SK-N-SH (cell line): ENCODE results near the gene DNAH14. TPM values are rescaled to one million over a fixed set of nuclear protein-coding genes. Genes with fewer than 3 reads are reported as not detected.

Experiments used
- CTCF ChIA-PET: fragments of 300-600, 350-600 bp; formaldehyde crosslinking; extraction: SDS; loops from one replicate; lab custom pipeline; 2021; lab: Yijun Ruan, JAX
- POLR2A ChIA-PET: fragments of 350-600 bp; sonication (Branson Sonifier 250); formaldehyde crosslinking; extraction: SDS; loops from one replicate; lab custom pipeline; 2020; ENCODE audit warnings: antibody characterized with exemption, inconsistent platforms; lab: Yijun Ruan, JAX
- DNase-seq: peaks from one replicate; pipeline ENCODE4 v3.0.0; 2012
- H2AFZ ChIP-seq: fragments of 200-600 bp; sonication (generic); 2 replicates; pipeline ENCODE4 v1.8.1; 2016; ENCODE audit warnings: antibody characterized with exemption, mild to moderate bottlenecking, low read depth
- H3F3A ChIP-seq: fragments of 200-600 bp; sonication (generic); replicated peaks from 2 replicates; pipeline ENCODE3; 2016; ENCODE audit warnings: antibody characterized with exemption, mild to moderate bottlenecking; ENCODE audit not compliant: insufficient read depth
- H3K27ac ChIP-seq, 2 experiments: fragments of 200-500 bp in 1 of 2; fragments of 200-600 bp in 1 of 2; sonication (Bioruptor generic) in 1 of 2; sonication (generic), shearing (Covaris generic) in 1 of 2; 2 replicates each; pipeline versions ENCODE4 v1.5.1 to v1.6.1; 2014 to 2016; ENCODE audit warnings: low read depth in 2 of 2, inconsistent platforms in 1 of 2, low read length in 1 of 2, mild to moderate bottlenecking in 1 of 2, mixed read lengths in 1 of 2
- H3K27me3 ChIP-seq: fragments of 200-600 bp; sonication (generic), shearing (Covaris generic); 2 replicates; pipeline ENCODE4 v1.6.1; 2016; ENCODE audit warnings: mixed run types; ENCODE audit not compliant: insufficient read depth
- H3K36me3 ChIP-seq, 2 experiments: fragments of 200-500 bp in 1 of 2; fragments of 200-600 bp in 1 of 2; sonication (Bioruptor generic) in 1 of 2; sonication (generic) in 1 of 2; replicated peaks in 1 of 2; 2 replicates each; pipeline versions ENCODE3 to v1.5.1; 2014 to 2016; ENCODE audit warnings: low read length in 1 of 2, mild to moderate bottlenecking in 1 of 2; ENCODE audit not compliant: insufficient read depth in 2 of 2, control insufficient read depth in 1 of 2
- H3K4me1 ChIP-seq, 2 experiments: fragments of 200-500 bp in 1 of 2; fragments of 200-600 bp in 1 of 2; sonication (Bioruptor generic) in 1 of 2; sonication (generic), shearing (Covaris generic) in 1 of 2; 2 replicates each; pipeline versions ENCODE4 v1.5.1 to v1.6.1; 2014 to 2016; ENCODE audit warnings: low read depth in 1 of 2, low read length in 1 of 2, mixed run types in 1 of 2; ENCODE audit not compliant: insufficient read depth in 2 of 2, control insufficient read depth in 1 of 2
- H3K4me2 ChIP-seq: fragments of 200-600 bp; sonication (generic), shearing (Covaris generic); 2 replicates; pipeline ENCODE4 v1.6.1; 2017; ENCODE audit warnings: mixed run types
- H3K4me3 ChIP-seq, 2 experiments: fragments of 200-500 bp in 1 of 2; fragments of 200-600 bp in 1 of 2; sonication (Bioruptor generic) in 1 of 2; sonication (generic), shearing (Covaris generic) in 1 of 2; 2 replicates each; pipeline versions ENCODE4 v1.5.1 to v1.8.1; 2014 to 2016; ENCODE audit warnings: low read depth in 2 of 2, inconsistent platforms in 1 of 2, low read length in 1 of 2, mild to moderate bottlenecking in 1 of 2, mixed read lengths in 1 of 2, moderate library complexity in 1 of 2
- H3K79me2 ChIP-seq: fragments of 200-600 bp; sonication (generic); 2 replicates; pipeline ENCODE4 v1.8.1; 2017; ENCODE audit warnings: mild to moderate bottlenecking; ENCODE audit not compliant: insufficient read depth
- H3K9ac ChIP-seq: fragments of 200-600 bp; sonication (generic); 2 replicates; pipeline ENCODE4 v1.6.1; 2017; ENCODE audit warnings: mixed run types
- H3K9me2 ChIP-seq: fragments of 200-600 bp; sonication (generic); 2 replicates; pipeline ENCODE4 v1.6.1; 2017; ENCODE audit warnings: mixed run types
- H3K9me3 ChIP-seq: fragments of 200-600 bp; sonication (generic); 2 replicates; pipeline ENCODE4 v1.6.1; 2017; ENCODE audit warnings: mixed run types, mild to moderate bottlenecking, moderate library complexity
- H4K20me1 ChIP-seq: fragments of 200-600 bp; sonication (generic); 2 replicates; pipeline ENCODE4 v1.6.1; 2017; ENCODE audit warnings: mild to moderate bottlenecking, mixed run types; ENCODE audit not compliant: insufficient read depth
- CTCF ChIP-seq: fragments of 200-600 bp; sonication (generic); IDR thresholded peaks from 2 replicates; pipeline ENCODE4 v1.6.1; 2017; ENCODE audit warnings: antibody characterized with exemption, mild to moderate bottlenecking, moderate library complexity
- ELF1 ChIP-seq: IDR thresholded peaks from 2 replicates; pipeline ENCODE4 v1.4.0; 2012
- EP300 ChIP-seq, 2 experiments: IDR thresholded peaks; 2 replicates each; pipeline versions ENCODE4 v1.4.0 to v1.6.1; 2012; ENCODE audit warnings: borderline replicate concordance in 1 of 2, low read depth in 1 of 2, low read length in 1 of 2
- FOXJ3 ChIP-seq: sonication (generic); formaldehyde crosslinking; IDR thresholded peaks from 2 replicates; pipeline ENCODE4 v1.5.1; 2020; ENCODE audit warnings: mild to moderate bottlenecking, missing genetic modification reagents
- FOXM1 ChIP-seq: IDR thresholded peaks from 2 replicates; pipeline ENCODE4 v1.4.0; 2012; ENCODE audit warnings: low read depth, mild to moderate bottlenecking
- MXI1 ChIP-seq: IDR thresholded peaks from 2 replicates; pipeline ENCODE4 v1.6.1; 2012; ENCODE audit warnings: mild to moderate bottlenecking, low read depth, low read length, improper control_type of control experiment
- NFIC ChIP-seq: IDR thresholded peaks from 2 replicates; pipeline ENCODE4 v1.4.0; 2012; ENCODE audit warnings: borderline replicate concordance
- NRF1 ChIP-seq: IDR thresholded peaks from 2 replicates; pipeline ENCODE4 v1.6.1; 2012; ENCODE audit warnings: low read depth, mild to moderate bottlenecking, low read length
- RAD21 ChIP-seq: IDR thresholded peaks from 2 replicates; pipeline ENCODE4 v1.6.1; 2012; ENCODE audit warnings: mild to moderate bottlenecking, low read length
- RCOR1 ChIP-seq: fragments of 150-350 bp; IDR thresholded peaks from 2 replicates; pipeline ENCODE4 v1.6.1; 2017; ENCODE audit warnings: antibody characterized with exemption, low read length
- RFX5 ChIP-seq: IDR thresholded peaks from 2 replicates; pipeline ENCODE4 v1.6.1; 2012; ENCODE audit warnings: mild to moderate bottlenecking, improper control_type of control experiment, low read length
- SIN3A ChIP-seq: IDR thresholded peaks from 2 replicates; pipeline ENCODE4 v1.6.1; 2012; ENCODE audit warnings: low read depth, mild to moderate bottlenecking, low read length, moderate library complexity, borderline replicate concordance
- SMC3 ChIP-seq: IDR thresholded peaks from 2 replicates; pipeline ENCODE4 v1.6.1; 2012; ENCODE audit warnings: low read depth, low read length, improper control_type of control experiment
- TAF1 ChIP-seq: IDR thresholded peaks from 2 replicates; pipeline ENCODE4 v1.6.1; 2012; ENCODE audit warnings: low read depth, mild to moderate bottlenecking, low read length, moderate library complexity, borderline replicate concordance
- TEAD4 ChIP-seq: IDR thresholded peaks from 2 replicates; pipeline ENCODE4 v1.4.0; 2012; ENCODE audit warnings: mild to moderate bottlenecking, borderline replicate concordance; ENCODE audit not compliant: insufficient read depth
- USF1 ChIP-seq: IDR thresholded peaks from 2 replicates; pipeline ENCODE4 v1.4.0; 2012; ENCODE audit warnings: low read depth, borderline replicate concordance
- polyA plus RNA-seq, 3 experiments: library from polyadenylated mRNA; depleted of rRNA; stranded (reverse); fragments of >200 nt; gene quantifications; 2 replicates each; pipeline ENCODE4 v1.2.3, GENCODE V29; 2012
- TF ChIP-seq, protein P1 (sequence below): IDR thresholded peaks from 2 replicates; pipeline ENCODE4 v1.6.1; 2012; ENCODE audit warnings: mild to moderate bottlenecking, low read depth, low read length, moderate library complexity
- TF ChIP-seq, protein P2 (sequence below): IDR thresholded peaks from 2 replicates; pipeline ENCODE4 v1.4.0; 2012; ENCODE audit warnings: low read depth

DNAH14 gene
- polyA plus RNA-seq, 1 of the 3 experiments (the other 2 are of a cell fraction): 8.0 TPM

DNA sequence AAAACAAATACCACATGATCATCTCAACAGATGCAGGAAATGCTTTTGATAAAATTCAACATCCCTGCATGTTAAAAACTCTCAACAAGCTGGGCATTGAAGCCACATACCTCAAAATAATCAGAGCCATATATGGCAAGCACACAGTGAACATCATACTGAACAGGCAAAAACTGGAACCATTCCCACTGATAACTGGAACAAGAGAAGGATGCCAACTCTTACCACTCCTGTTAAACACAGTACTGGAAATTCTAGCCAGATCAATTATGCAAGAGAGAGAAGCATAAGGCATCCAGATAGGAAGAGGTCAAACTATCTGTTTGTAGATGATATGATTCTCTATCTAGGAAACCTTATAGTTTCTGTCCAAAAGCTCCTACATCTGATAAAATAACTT is 91.6 kb downstream of the DNAH14 start:
- no peak overlapping the region for H3K9ac ChIP-seq
- no peak for DNase-seq

More for the DNA sequence above, 91.6 kb downstream of the DNAH14 start:
- CTCF ChIA-PET: no interaction called here
- Histone ChIP-seq H3K27ac (no peak overlapping the region), H2AFZ (no peak overlapping the region), H4K20me1 (no peaks in the 10 kb centered on the region), H3K4me1 (no peaks in the 10 kb centered on the region), H3K27me3 (no peaks in the 10 kb centered on the region), H3K79me2 (no peaks in the 10 kb centered on the region), H3K9me2 (no peaks in the 10 kb centered on the region), H3K4me2 (no peak overlapping the region), H3K36me3 (no peaks in the 10 kb centered on the region), H3F3A (no peaks in the 10 kb centered on the region), H3K9me3 (peaks cover 6% of the 10 kb centered on the region; the same call in 1 of the 2 replicates), H3K4me3 (no peak overlapping the region)
- POLR2A ChIA-PET: no interaction called here
- TF ChIP-seq USF1: no peak
- TF ChIP-seq RFX5: no peak
- TF ChIP-seq CTCF: no peak
- TF ChIP-seq TAF1: no peak
- no peak for TF ChIP-seq ELF1
- TF ChIP-seq SIN3A: no peak
- TF ChIP-seq SMC3: no peak
- no peak for TF ChIP-seq EP300 (IDR thresholded peaks at IDR 0.05; ENCODE audit: borderline replicate concordance in 1 of 2, low read depth in 1 of 2, low read length in 1 of 2)
- TF ChIP-seq TEAD4: no peak
- TF ChIP-seq FOXJ3 (CRISPR knock-in tag): no peak
- TF ChIP-seq, protein P1, sequence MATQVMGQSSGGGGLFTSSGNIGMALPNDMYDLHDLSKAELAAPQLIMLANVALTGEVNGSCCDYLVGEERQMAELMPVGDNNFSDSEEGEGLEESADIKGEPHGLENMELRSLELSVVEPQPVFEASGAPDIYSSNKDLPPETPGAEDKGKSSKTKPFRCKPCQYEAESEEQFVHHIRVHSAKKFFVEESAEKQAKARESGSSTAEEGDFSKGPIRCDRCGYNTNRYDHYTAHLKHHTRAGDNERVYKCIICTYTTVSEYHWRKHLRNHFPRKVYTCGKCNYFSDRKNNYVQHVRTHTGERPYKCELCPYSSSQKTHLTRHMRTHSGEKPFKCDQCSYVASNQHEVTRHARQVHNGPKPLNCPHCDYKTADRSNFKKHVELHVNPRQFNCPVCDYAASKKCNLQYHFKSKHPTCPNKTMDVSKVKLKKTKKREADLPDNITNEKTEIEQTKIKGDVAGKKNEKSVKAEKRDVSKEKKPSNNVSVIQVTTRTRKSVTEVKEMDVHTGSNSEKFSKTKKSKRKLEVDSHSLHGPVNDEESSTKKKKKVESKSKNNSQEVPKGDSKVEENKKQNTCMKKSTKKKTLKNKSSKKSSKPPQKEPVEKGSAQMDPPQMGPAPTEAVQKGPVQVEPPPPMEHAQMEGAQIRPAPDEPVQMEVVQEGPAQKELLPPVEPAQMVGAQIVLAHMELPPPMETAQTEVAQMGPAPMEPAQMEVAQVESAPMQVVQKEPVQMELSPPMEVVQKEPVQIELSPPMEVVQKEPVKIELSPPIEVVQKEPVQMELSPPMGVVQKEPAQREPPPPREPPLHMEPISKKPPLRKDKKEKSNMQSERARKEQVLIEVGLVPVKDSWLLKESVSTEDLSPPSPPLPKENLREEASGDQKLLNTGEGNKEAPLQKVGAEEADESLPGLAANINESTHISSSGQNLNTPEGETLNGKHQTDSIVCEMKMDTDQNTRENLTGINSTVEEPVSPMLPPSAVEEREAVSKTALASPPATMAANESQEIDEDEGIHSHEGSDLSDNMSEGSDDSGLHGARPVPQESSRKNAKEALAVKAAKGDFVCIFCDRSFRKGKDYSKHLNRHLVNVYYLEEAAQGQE: no peak
- no peak for TF ChIP-seq RCOR1
- TF ChIP-seq, protein P2, sequence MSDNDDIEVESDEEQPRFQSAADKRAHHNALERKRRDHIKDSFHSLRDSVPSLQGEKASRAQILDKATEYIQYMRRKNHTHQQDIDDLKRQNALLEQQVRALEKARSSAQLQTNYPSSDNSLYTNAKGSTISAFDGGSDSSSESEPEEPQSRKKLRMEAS: no peak
- TF ChIP-seq NFIC: no peak
- no peak for TF ChIP-seq FOXM1
- no peak for TF ChIP-seq NRF1
- TF ChIP-seq RAD21: no peak
- no peak for TF ChIP-seq MXI1
